Progenitor cell of endocrine pancreas (in vitro differentiated cells): Measurements from ENCODE around the gene GLCE. TPM values are rescaled to one million over a fixed set of nuclear protein-coding genes. Genes with fewer than 3 reads are reported as not detected.

Source experiments
- DNase-seq: peaks from one replicate; pipeline ENCODE4 v3.0.0; 2021; ENCODE audit warnings: low spot score; ENCODE audit not compliant: unreplicated experiment
- H3K27ac Mint-ChIP-seq: 2 replicates; pipeline ENCODE4 v1.8.0; 2021; ENCODE audit warnings: mild to moderate bottlenecking, moderate library complexity, mixed read lengths
- H3K27me3 Mint-ChIP-seq: 2 replicates; pipeline ENCODE4 v1.8.0; 2021; ENCODE audit warnings: mixed read lengths
- H3K36me3 Mint-ChIP-seq: 2 replicates; pipeline ENCODE4 v1.8.0; 2022; ENCODE audit warnings: mixed read lengths; ENCODE audit not compliant: insufficient read depth
- H3K4me1 Mint-ChIP-seq: 2 replicates; pipeline ENCODE4 v1.8.0; 2021; ENCODE audit warnings: low read depth, mixed read lengths
- H3K4me3 Mint-ChIP-seq: 2 replicates; pipeline ENCODE4 v1.8.0; 2021; ENCODE audit warnings: low read depth, mild to moderate bottlenecking, moderate library complexity, mixed read lengths
- H3K9me3 Mint-ChIP-seq: 2 replicates; pipeline ENCODE4 v1.8.0; 2021; ENCODE audit warnings: low read depth, mixed read lengths
- total RNA-seq: library from RNA; stranded (reverse); gene quantifications from 2 replicates; pipeline ENCODE4 v1.2.1, GENCODE V29; 2021
- TF ChIP-seq, protein P1 (sequence below): fragments of 200-600 bp; sonication (generic); IDR thresholded peaks from one replicate; pipeline ENCODE4 v1.5.0; 2021; ENCODE audit warnings: antibody characterized with exemption, mild to moderate bottlenecking; ENCODE audit not compliant: unreplicated experiment

Gene GLCE
- total RNA-seq, 1 donor from 2014 or later: 18.0 TPM

DNA sequence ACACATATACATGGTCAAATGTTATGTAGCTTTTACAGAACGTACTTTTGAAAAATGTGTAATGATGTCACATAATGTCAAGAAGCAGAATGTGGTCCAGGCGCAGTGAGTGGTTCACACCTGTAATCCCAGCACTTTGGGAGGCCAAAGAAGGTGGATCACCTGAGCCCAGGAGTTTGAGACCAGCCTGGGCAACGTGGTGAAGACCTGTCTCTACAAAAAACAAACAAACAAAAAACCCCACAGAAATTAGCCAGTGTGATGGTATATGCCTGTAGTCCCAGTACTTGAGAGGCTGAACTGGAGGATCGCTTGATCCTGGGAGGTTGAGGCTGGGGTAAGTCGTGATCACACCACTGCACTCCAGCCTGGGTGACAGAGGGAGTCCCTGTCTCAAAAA lies 15.9 kb upstream of the GLCE start:
- Mint-ChIP-seq H3K36me3 (no peaks in the 10 kb centered on the region), H3K9me3 (peaks cover 4% of the 10 kb centered on the region), H3K27me3 (peaks cover 10% of the 10 kb centered on the region), H3K4me1 (peaks cover 20% of the 10 kb centered on the region), H3K27ac (no peak overlapping the region), H3K4me3 (no peak overlapping the region)
- TF ChIP-seq, protein P1, sequence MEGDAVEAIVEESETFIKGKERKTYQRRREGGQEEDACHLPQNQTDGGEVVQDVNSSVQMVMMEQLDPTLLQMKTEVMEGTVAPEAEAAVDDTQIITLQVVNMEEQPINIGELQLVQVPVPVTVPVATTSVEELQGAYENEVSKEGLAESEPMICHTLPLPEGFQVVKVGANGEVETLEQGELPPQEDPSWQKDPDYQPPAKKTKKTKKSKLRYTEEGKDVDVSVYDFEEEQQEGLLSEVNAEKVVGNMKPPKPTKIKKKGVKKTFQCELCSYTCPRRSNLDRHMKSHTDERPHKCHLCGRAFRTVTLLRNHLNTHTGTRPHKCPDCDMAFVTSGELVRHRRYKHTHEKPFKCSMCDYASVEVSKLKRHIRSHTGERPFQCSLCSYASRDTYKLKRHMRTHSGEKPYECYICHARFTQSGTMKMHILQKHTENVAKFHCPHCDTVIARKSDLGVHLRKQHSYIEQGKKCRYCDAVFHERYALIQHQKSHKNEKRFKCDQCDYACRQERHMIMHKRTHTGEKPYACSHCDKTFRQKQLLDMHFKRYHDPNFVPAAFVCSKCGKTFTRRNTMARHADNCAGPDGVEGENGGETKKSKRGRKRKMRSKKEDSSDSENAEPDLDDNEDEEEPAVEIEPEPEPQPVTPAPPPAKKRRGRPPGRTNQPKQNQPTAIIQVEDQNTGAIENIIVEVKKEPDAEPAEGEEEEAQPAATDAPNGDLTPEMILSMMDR: no peak
- DNase-seq: no peak

DNA sequence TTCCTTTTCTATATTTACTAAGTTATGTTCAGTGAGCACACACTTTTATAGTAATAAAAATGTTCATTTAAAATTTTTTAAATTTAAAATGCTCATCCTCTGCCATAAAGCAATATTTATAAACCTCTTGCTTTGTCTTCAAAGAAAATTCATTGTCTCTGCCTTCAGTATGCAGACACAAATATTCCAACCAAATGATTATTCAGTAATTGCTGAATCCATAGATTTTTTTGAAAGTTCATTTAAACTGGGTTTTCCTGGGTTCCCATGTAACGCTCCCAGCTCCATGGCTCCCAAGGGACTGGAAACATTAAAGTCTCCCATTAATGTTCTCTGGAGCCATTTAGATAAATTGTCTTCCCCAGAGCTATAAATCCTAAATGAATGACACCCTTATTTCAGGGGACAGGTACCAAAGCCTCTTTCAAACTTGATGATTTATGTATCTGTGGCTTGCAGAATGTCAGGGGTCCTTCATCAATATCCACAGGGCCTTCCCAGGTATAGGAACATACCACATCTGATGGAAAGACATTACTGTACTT lies 15.2 kb upstream of the GLCE start:
- Mint-ChIP-seq H3K36me3 (no peaks in the 10 kb centered on the region), H3K9me3 (peaks cover 4% of the 10 kb centered on the region), H3K4me1 (peaks cover 20% of the 10 kb centered on the region), H3K27ac (no peak overlapping the region), H3K4me3 (no peak overlapping the region), H3K27me3 (peaks cover 12% of the 10 kb centered on the region)
- TF ChIP-seq, protein P1: no peak
- no peak for DNase-seq

DNA sequence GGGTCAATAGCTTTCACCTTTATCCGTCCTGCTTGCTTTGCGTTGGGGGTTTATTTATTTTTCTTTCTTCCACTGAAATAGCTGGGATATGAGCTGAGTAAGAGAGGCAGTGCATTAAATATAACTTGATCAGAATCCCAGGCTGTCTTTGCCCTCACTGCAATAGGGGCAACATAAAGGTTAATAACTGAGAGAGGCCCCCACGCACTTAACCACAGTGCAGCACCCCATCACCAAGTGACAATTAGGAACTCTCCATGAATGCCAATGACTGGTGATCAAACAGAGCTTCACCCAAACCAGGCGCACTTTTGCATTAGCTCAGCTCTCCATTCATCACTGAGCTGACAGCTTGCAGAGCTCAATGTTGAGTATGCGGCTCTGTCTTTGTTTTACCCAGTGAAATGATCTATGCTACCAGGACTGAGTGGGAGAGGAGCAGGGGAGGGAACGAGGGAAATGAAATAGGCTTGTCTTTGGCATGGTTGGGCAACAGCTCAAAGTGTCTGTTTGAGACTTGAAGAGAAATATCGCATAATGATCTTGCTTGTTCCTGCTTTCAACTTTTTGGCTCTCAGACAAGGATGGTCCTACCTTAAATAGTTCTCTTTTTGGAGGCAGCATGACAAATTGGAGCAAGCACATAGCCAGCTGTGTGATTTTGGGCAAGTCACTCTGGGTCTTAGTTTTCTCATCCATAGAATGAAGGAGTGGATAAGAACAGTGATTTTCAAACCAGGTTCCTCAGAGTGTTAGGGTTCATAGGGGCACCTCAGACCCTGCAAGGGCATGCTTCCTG lies 14.5 kb upstream of the GLCE start:
- Mint-ChIP-seq H3K27me3 (peaks cover 16% of the 10 kb centered on the region), H3K9me3 (peaks cover 4% of the 10 kb centered on the region), H3K27ac (no peak overlapping the region), H3K36me3 (no peaks in the 10 kb centered on the region), H3K4me3 (no peak overlapping the region), H3K4me1 (peaks cover 20% of the 10 kb centered on the region)
- TF ChIP-seq, protein P1: no peak
- DNase-seq: no peak

DNA sequence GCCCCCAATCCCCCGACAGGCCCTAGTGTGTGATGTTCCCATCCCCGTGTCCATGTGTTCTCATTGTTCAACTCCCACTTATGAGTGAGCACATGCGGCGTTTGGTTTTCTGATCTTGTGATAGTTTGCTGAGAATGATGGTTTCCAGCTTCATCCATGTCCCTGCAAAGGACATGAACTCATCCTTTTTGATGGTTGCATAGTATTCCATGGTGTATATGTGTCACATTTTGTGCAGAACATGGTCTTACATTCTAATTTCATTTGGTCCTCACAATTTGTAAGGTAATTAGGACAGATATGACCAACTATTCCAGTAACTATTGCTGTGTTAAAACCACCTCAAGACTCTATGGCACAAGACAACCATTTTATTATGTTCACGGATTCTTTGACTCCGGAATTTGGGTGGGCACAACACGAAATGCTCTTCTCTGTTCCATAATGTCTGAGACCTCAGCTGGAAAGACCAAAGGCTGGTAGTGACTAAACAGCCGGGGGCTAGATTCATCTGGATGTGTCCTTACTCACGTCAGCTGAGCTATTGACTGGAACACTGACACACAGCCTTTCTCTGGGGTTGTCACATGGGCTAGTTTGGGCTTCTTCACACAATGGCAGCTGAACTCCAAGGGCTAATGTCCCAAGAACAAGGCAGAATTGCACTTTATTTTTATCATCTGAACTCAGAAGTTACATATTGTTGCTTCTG lies 13.6 kb upstream of the GLCE start:
- no peaks in the 10 kb centered on the region for H3K36me3 Mint-ChIP-seq
- peaks cover 4% of the 10 kb centered on the region for H3K9me3 Mint-ChIP-seq
- no peak overlapping the region for H3K27ac Mint-ChIP-seq
- peaks cover 16% of the 10 kb centered on the region for H3K27me3 Mint-ChIP-seq
- no peak overlapping the region for H3K4me3 Mint-ChIP-seq
- H3K4me1 Mint-ChIP-seq: peaks cover 19% of the 10 kb centered on the region
- TF ChIP-seq, protein P1: no peak
- DNase-seq: no peak

DNA sequence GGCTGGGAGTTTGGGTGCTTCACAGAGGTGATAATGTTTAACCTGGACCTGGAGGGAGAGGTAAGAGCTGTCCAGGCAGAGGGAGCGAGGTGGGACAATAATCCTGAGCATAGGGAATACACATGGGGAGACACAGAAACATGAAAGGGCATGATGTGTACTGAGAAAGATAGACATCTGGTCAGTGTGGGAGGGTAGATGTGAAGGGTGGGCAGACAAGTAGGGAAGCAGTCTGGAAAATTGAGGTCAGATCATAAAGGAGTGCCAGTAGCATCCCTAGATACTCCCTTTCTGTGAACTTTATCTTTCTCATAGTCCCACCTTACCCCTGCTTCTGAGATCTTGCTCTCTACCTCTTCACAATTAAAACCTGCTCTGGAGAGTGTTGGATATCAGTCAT lies 12.0 kb upstream of the GLCE start:
- Mint-ChIP-seq H3K27ac (peak overlapping the region; percentile 19), H3K27me3 (peaks cover 21% of the 10 kb centered on the region), H3K4me3 (no peak overlapping the region), H3K4me1 (peaks cover 19% of the 10 kb centered on the region), H3K9me3 (no peaks in the 10 kb centered on the region), H3K36me3 (no peaks in the 10 kb centered on the region)
- DNase-seq: no peak
- TF ChIP-seq, protein P1: no peak
